Measurements from ENCODE around the gene MT1A.

DNA sequence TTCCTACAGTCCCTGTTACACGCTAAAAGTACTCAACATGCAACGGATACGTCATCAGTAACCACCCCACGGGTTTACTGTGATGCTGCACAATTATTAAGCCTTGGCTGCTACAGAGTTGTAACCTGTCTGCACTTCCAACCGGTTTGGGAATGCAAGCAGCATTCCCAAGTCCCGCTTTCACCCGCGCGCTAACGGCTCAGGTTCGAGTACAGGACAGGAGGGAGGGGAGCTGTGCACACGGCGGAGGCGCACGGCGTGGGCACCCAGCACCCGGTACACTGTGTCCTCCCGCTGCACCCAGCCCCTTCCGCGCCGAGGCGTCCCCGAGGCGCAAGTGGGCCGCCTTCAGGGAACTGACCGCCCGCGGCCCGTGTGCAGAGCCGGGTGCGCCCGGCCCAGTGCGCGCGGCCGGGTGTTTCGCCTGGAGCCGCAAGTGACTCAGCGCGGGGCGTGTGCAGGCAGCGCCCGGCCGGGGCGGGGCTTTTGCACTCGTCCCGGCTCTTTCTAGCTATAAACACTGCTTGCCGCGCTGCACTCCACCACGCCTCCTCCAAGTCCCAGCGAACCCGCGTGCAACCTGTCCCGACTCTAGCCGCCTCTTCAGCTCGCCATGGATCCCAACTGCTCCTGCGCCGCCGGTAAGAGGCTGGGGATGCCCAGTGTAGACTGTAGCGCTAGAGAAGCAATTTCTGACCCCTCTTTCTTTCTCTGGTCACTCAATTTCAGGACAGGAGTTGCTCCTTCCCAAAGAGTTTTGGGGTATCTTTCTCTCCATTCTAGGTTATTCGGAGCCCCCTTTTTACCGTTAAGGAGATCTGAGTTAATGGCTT is 30.2 kb upstream of the MT1A start, which contains the start of gene MT2A:
- TF ChIP-seq, protein P1, sequence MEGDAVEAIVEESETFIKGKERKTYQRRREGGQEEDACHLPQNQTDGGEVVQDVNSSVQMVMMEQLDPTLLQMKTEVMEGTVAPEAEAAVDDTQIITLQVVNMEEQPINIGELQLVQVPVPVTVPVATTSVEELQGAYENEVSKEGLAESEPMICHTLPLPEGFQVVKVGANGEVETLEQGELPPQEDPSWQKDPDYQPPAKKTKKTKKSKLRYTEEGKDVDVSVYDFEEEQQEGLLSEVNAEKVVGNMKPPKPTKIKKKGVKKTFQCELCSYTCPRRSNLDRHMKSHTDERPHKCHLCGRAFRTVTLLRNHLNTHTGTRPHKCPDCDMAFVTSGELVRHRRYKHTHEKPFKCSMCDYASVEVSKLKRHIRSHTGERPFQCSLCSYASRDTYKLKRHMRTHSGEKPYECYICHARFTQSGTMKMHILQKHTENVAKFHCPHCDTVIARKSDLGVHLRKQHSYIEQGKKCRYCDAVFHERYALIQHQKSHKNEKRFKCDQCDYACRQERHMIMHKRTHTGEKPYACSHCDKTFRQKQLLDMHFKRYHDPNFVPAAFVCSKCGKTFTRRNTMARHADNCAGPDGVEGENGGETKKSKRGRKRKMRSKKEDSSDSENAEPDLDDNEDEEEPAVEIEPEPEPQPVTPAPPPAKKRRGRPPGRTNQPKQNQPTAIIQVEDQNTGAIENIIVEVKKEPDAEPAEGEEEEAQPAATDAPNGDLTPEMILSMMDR (conservative IDR thresholded peaks at IDR 0.05), result no peak
- TF ChIP-seq ZFX (IDR thresholded peaks at IDR 0.05), result no peak
